Sigmoid colon (tissue), 7 donors: ENCODE results near the gene GP1BA. TPM values are rescaled to one million over a fixed set of nuclear protein-coding genes. Genes with fewer than 3 reads are reported as not detected.
A peak's percentile ranks its signal among the peaks of the same experiment; 100 is the strongest.

Experiments
- DNase-seq: peaks from one replicate; pipeline ENCODE4 v3.0.0-alpha.2; 2019
- H3K27ac ChIP-seq, 4 donors: fragments of 200-600 bp; sonication (generic); one replicate each; pipeline ENCODE4 v1.5.1; 2016 to 2019; ENCODE audit warnings: mild to moderate bottlenecking in 1 of 4
- H3K27me3 ChIP-seq, 3 donors: fragments of 200-600 bp; sonication (generic); one replicate each; pipeline ENCODE4 v1.5.1; 2019; ENCODE audit warnings: mild to moderate bottlenecking in 1 of 3
- H3K36me3 ChIP-seq, 4 donors: fragments of 200-600 bp; sonication (generic); one replicate each; pipeline ENCODE4 v1.5.1; 2016 to 2019
- H3K4me1 ChIP-seq, 4 donors: fragments of 200-600 bp; sonication (generic); one replicate each; pipeline ENCODE4 v1.5.1; 2017 to 2019
- H3K4me3 ChIP-seq, 4 donors: fragments of 200-600 bp; sonication (generic); one replicate each; pipeline ENCODE4 v1.5.1; 2017 to 2019; ENCODE audit warnings: mild to moderate bottlenecking in 2 of 4, moderate library complexity in 1 of 4
- H3K9me3 ChIP-seq, 4 donors: fragments of 200-600 bp in 3 of 4; sonication (generic) in 3 of 4; one replicate each; pipeline versions ENCODE4 v1.5.1 to v1.6.1; 2013 to 2019
- CTCF ChIP-seq, 4 experiments: fragments of 450-650 bp in 3 of 4; fragments of 200-600 bp in 1 of 4; IDR thresholded peaks; one replicate each; pipeline ENCODE4 v1.5.1; 2016 to 2019; ENCODE audit warnings: antibody characterized with exemption in 4 of 4, mild to moderate bottlenecking in 3 of 4, moderate library complexity in 2 of 4
- EP300 ChIP-seq, 4 donors: sonication (generic); formaldehyde crosslinking; IDR thresholded peaks; one replicate each; pipeline ENCODE4 v1.6.1; 2017; ENCODE audit warnings: antibody characterized with exemption in 4 of 4
- POLR2A ChIP-seq, 2 donors: fragments of 450-650 bp; IDR thresholded peaks; one replicate each; pipeline ENCODE4 v1.6.1; 2016; ENCODE audit warnings: antibody characterized with exemption in 2 of 2, mild to moderate bottlenecking in 2 of 2, moderate library complexity in 2 of 2
- POLR2AphosphoS5 ChIP-seq, 4 donors: sonication (generic); formaldehyde crosslinking; IDR thresholded peaks; one replicate each; pipeline ENCODE4 v1.6.1; 2017; ENCODE audit warnings: antibody characterized with exemption in 4 of 4
- WGBS, 2 donors: extraction: QIAGEN DNeasy Blood & Tissue Kit; methylation state at CpG; one replicate each; pipeline ENCODE4 v1.1.7; 2013; 5-methylcytosine and 5-hydroxymethylcytosine counted together
- intact Hi-C: fragments of 100-400 bp; cut with DNase I; formaldehyde crosslinking; loops from one replicate; pipeline ENCODE4 v1.15.1; 2023
- polyA plus RNA-seq, 3 donors: library from polyadenylated mRNA; stranded (reverse); fragments of 200-250 nt; gene quantifications; one replicate each; pipeline ENCODE4 v1.2.3, GENCODE V29; 2013
- total RNA-seq, 4 donors: library from RNA; depleted of rRNA; stranded (reverse); fragments of >200 nt; gene quantifications; one replicate each; pipeline ENCODE4 v1.1.0, GENCODE V29; 2016
- donor health status: healthy with polysubstance abuse.
- donor health status: Bipolar disorder and iron deficiency.
- donor health status: healthy.

The GP1BA gene
- total and polyA plus RNA-seq, 7 donors = 1.1 TPM; not detected in 6

GRCh38 chr17:4900231-4901107 is 31.6 kb upstream of the GP1BA start:
- DNase-seq = no peak
- Histone ChIP-seq H3K36me3 (peaks cover 14 to 19% (median 15%) of the 10 kb centered on the region in 4 donors), H3K9me3 (no peaks in the 10 kb centered on the region), H3K4me3 (peak overlapping the region in 3 of 4 donors; percentile 34 to 50 (median 47)), H3K27ac (peak overlapping the region in 1 of 4 donors; percentile 55), H3K27me3 (peaks cover 28 to 70% (median 36%) of the 10 kb centered on the region in 3 donors), H3K4me1 (peaks cover 0 to 34% (median 19%) of the 10 kb centered on the region in 4 donors)
- intact Hi-C loops = no loop called here
- TF ChIP-seq CTCF (IDR thresholded peaks at IDR 0.05) = no peak
- TF ChIP-seq EP300 (IDR thresholded peaks at IDR 0.05) = no peak
- TF ChIP-seq POLR2AphosphoS5 (IDR thresholded peaks at IDR 0.05) = no peak
- TF ChIP-seq POLR2A (IDR thresholded peaks at IDR 0.05) = no peak
- 14 to 19% methylated on average over 65 of the region's 65 CpGs for WGBS, 2 donors

- peaks cover 28 to 70% (median 36%) of the 10 kb centered on the region in 3 donors for H3K27me3 ChIP-seq
Observed at GRCh38 chr17:4901108-4901647, 30.9 kb upstream of the GP1BA start.

GRCh38 chr17:4901648-4902344 is 30.3 kb upstream of the GP1BA start:
- Histone ChIP-seq H3K4me1 (peaks cover 0 to 34% (median 19%) of the 10 kb centered on the region in 4 donors), H3K4me3 (peak overlapping the region in 1 of 4 donors; percentile 47), H3K27ac (peak overlapping the region in 2 of 4 donors; percentile 11 to 55), H3K9me3 (no peaks in the 10 kb centered on the region), H3K36me3 (peaks cover under 1 to 6% (median 2%) of the 10 kb centered on the region in 4 donors), H3K27me3 (peaks cover 28 to 70% (median 36%) of the 10 kb centered on the region in 3 donors)
- TF ChIP-seq EP300 (IDR thresholded peaks at IDR 0.05) = no peak
- no peak for TF ChIP-seq CTCF (IDR thresholded peaks at IDR 0.05)
- TF ChIP-seq POLR2A (IDR thresholded peaks at IDR 0.05) = no peak
- peak in 2 of 4 donors; percentile 37 to 52 for TF ChIP-seq POLR2AphosphoS5 (IDR thresholded peaks at IDR 0.05)
- DNase-seq = no peak
- WGBS, 2 donors = 39 to 53% methylated on average over 48 of the region's 48 CpGs
- intact Hi-C loops = no loop called here

More at GRCh38 chr17:4901108-4901647, 30.9 kb upstream of the GP1BA start:
- Histone ChIP-seq H3K4me3 (peak overlapping the region in 2 of 4 donors; percentile 4 to 47), H3K4me1 (peaks cover 0 to 34% (median 19%) of the 10 kb centered on the region in 4 donors), H3K9me3 (no peaks in the 10 kb centered on the region), H3K27ac (peak overlapping the region in 1 of 4 donors; percentile 55), H3K36me3 (peaks cover 7 to 12% (median 7%) of the 10 kb centered on the region in 4 donors)
- no peak for DNase-seq
- WGBS, 2 donors = 39 to 41% methylated on average over 37 of the region's 37 CpGs
- intact Hi-C loops = no loop called here
- no peak for TF ChIP-seq EP300 (IDR thresholded peaks at IDR 0.05)

- intact Hi-C loops = no loop called here
- TF ChIP-seq POLR2A (IDR thresholded peaks at IDR 0.05) = no peak
- TF ChIP-seq CTCF (IDR thresholded peaks at IDR 0.05) = no peak
- TF ChIP-seq POLR2AphosphoS5 (IDR thresholded peaks at IDR 0.05) = no peak
- TF ChIP-seq EP300 (IDR thresholded peaks at IDR 0.05) = no peak
- no peak overlapping the region for H3K4me3 ChIP-seq
- peaks cover 28 to 62% (median 36%) of the 10 kb centered on the region in 3 donors for H3K27me3 ChIP-seq
- 47 to 77% methylated on average over 8 of the region's 8 CpGs for WGBS, 2 donors
- no peaks in the 10 kb centered on the region for H3K36me3 ChIP-seq
- H3K27ac ChIP-seq = no peak overlapping the region
- H3K9me3 ChIP-seq = no peaks in the 10 kb centered on the region
- H3K4me1 ChIP-seq = peaks cover 0 to 34% (median 19%) of the 10 kb centered on the region in 4 donors
- no peak for DNase-seq
Observed at GRCh38 chr17:4902540-4902939, 29.5 kb upstream of the GP1BA start.
